ENCODE measurements around the gene PID1.

GRCh38 chr2:229301237-229301636 is 30.1 kb upstream of the PID1 start:
- TF ChIP-seq CTCF (IDR thresholded peaks at IDR 0.05) (no peak), POLR2A (IDR thresholded peaks at IDR 0.05) (no peak)

Measured in esophagus squamous epithelium (tissue), 4 donors.